Stimulated activated effector memory CD8-positive, alpha-beta T cell treated with anti-CD3 and anti-CD28 coated beads, Interleukin-12 subunit alpha, Interleukin-12 subunit beta, amount 100 ng/mL, for 72 hours (primary cell): ENCODE data around the gene FSTL3.
"Not testable (repeated sequence)": the region's sequence is repeated elsewhere in the genome, so short reads cannot be mapped to it uniquely, and the experiment has no call there.

ENCODE experiments used
- ATAC-seq: fragments of 150-1000 bp; cut with Tn5 transposase; 2 replicates; pipeline ENCODE4 v1.10.0; 2021
- DNase-seq, 2 donors: peaks; one replicate each; pipeline ENCODE4 v3.0.0; 2021 to 2022; ENCODE audit warnings: low spot score in 2 of 2
- H3K27ac Mint-ChIP-seq: one replicate; pipeline ENCODE4 v1.8.0; 2022; ENCODE audit warnings: mild to moderate bottlenecking, mixed read lengths
- H3K36me3 Mint-ChIP-seq: one replicate; pipeline ENCODE4 v1.8.0; 2022; ENCODE audit warnings: mild to moderate bottlenecking, mixed read lengths
- H3K4me1 Mint-ChIP-seq: one replicate; pipeline ENCODE4 v1.8.0; 2022; ENCODE audit warnings: mixed read lengths
- H3K4me3 Mint-ChIP-seq: one replicate; pipeline ENCODE4 v1.8.0; 2022; ENCODE audit warnings: mild to moderate bottlenecking, mixed read lengths
- H3K9me3 Mint-ChIP-seq: one replicate; pipeline ENCODE4 v1.8.0; 2022; ENCODE audit warnings: mixed read lengths

Gene FSTL3

DNA sequence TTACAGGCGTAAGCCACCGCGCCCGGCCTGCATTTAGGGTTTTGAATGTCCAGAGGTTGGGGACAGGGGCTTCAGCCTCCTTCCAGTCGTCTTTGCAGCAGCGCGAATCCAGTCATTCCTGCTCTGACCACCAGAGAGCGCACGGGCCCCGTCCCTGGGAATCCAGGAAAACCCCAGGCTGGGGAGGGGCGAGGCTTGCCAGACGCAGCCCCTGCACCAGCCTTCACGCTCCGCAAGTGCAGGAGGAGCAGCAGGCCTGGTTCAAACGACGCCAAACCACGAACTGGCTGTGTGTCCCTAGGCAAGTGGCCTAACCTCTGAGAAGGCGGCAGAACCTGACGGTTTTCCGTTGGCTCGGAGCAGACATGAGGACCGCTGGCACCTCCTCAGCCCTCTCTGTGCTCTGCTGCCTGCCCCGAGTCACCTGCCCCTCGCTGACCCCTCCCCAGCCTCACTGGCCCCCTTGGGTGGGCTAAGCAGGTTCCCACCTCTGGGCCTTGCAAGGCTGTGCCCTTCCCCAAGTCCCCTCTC is 11.2 kb upstream of the FSTL3 start:
- Mint-ChIP-seq H3K27ac (no peak overlapping the region), H3K4me1 (peaks cover 39% of the 10 kb centered on the region), H3K36me3 (peaks cover 27% of the 10 kb centered on the region), H3K4me3 (peak overlapping the region; percentile 98), H3K9me3 (no peaks in the 10 kb centered on the region)
- DNase-seq (peak; percentile 73 to 90), ATAC-seq (no peak)

DNA sequence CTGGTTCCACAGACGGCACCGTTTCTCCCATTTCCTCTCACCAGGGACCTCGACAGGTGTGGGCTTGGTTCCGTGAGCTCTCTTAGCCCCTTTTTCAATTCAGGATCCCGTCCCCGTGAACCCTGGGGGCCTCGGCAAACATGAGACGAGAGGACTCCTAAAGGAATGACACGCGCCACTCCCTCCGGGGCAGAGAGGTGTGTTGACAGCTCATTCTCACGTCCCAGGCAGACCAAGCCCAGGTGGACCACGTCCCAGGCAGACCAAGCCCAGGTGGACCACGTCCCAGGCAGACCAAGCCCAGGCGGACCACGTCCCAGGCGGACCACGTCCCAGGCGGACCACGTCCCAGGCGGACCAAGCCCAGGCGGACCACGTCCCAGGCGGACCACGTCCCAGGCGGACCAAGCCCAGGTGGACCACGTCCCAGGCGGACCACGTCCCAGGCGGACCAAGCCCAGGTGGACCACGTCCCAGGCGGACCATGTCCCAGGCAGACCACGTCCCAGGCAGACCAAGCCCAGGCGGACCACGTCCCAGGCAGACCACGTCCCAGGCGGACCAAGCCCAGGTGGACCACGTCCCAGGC is 9.1 kb upstream of the FSTL3 start:
- H3K27ac Mint-ChIP-seq, H3K4me3 Mint-ChIP-seq, H3K9me3 Mint-ChIP-seq, ATAC-seq, DNase-seq, H3K36me3 Mint-ChIP-seq: not testable (repeated sequence)
- peaks cover 18% of the 10 kb centered on the region for H3K4me1 Mint-ChIP-seq

DNA sequence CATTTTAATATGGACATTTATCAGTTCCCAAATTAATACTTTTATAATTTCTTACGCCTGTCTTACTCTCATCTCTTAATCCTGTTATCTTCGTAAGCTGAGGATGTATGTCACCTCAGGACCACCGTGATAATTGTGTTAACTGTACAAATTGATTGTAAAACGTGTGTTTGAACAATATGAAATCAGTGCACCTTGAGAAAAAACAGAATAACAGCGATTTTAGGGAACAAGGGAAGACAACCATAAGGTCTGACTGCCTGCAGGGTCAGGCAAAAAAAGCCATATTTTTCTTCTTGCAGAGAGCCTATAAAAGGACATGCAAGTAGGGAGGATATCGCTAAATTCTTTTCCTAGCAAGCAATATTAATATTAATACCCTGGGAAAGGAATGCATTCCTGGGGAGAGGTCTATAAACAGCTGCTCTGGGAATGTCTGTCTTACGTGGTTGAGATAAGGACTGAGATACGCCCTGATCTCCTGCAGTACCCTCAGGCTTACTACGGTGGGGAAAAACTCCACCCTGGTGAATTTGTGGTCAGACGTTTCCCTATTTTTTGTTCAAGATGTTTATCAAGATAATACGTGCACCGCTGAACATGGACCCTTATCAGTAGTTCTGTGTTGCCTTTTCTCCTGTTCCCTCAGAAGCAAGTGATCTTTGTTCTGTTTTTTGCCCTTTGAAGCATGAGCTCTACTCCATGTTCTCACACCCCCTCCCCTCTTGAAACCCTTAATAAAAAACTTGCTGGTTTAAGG is 7.3 kb upstream of the FSTL3 start:
- H3K27ac Mint-ChIP-seq, DNase-seq, ATAC-seq, H3K36me3 Mint-ChIP-seq, H3K9me3 Mint-ChIP-seq, H3K4me3 Mint-ChIP-seq: not testable (repeated sequence)
- peaks cover 12% of the 10 kb centered on the region for H3K4me1 Mint-ChIP-seq

DNA sequence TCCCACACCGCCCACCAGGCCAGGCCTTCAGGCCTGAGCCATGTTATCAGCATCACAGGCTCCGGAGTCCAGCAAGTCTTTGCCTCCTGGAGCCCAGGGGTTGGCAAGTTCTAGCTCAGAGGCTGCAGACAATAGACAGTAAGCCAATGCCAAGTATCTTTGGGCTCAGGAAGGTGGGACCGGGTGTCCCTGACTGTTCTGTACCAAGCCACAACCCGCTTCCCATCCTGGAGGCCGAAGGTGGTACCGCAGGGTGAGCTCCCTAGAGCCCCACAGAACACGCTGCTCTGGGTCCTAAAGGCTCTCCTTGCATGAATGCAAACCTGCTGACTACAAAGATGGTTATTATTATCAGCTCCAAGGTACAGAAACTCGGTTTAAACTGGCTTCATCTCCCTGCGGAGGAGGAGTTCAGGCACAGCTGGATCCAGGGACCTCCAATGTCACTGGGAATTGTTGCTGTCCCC is 5.5 kb upstream of the FSTL3 start:
- no peak for DNase-seq

DNA sequence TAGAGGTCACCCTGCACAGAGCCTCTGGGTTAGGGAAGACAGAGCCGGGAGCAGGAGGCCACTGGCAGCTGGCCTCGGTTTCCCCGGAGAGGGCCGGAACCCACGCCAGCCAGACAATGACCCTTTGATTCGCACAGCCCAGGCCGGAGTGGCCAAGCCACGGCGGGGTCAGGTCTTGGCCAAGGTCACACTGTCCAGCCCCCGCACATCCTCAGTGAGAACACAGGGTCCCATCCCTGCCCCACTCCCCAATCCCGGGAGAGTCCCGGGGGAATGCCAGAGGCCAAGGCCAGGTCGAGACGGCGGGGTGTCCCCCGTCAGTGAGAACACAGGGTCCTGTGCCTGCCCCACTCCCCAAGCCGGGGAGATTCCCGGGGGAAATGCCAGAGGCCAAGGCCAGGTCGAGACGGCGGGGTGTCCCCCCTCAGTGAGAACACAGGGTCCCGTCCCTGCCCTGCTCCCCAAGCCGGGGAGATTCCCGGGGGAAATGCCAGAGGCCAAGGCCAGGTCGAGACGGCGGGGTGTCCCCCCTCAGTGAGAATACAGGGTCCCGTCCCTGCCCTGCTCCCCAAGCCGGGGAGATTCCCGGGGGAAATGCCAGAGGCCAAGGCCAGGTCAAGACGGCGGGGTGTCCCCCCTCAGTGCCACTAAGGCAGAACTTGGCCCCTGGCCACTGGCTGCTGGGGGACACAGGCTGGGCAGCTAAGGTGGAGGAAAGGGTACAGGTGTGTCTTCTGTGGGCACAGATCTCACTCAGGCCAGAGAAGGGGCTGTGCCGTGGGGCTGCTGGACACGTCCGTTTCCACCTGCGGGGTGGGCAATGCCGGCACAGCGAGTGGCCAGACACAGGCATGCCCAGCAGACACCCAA is 1.7 kb upstream of the FSTL3 start:
- H3K36me3 Mint-ChIP-seq: no peaks in the 10 kb centered on the region
- H3K4me1 Mint-ChIP-seq: no peaks in the 10 kb centered on the region
- H3K4me3 Mint-ChIP-seq: no peak overlapping the region
- no peak overlapping the region for H3K27ac Mint-ChIP-seq
- ATAC-seq (no peak), DNase-seq (no peak)
- no peaks in the 10 kb centered on the region for H3K9me3 Mint-ChIP-seq

More for the DNA sequence above, 5.5 kb upstream of the FSTL3 start:
- no peak for ATAC-seq
- no peak overlapping the region for H3K4me3 Mint-ChIP-seq
- H3K27ac Mint-ChIP-seq: no peak overlapping the region
- H3K4me1 Mint-ChIP-seq: no peaks in the 10 kb centered on the region
- H3K36me3 Mint-ChIP-seq: no peaks in the 10 kb centered on the region
- no peaks in the 10 kb centered on the region for H3K9me3 Mint-ChIP-seq

DNA sequence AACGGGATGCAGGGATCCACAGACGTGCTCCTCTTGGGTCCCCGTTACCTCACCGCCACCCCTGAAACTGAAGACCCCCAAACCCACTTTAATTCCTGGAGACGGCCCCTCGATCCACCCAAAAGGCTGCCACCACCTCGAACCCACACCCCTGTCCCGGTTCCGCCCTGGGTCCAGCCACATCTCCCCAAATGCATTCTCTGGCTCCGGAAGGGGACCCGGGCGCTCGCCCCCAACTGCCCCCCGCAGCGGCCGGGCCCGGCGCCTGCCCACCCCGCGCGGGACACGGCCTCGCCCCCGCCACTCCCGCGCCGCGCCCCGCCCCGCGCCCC is 219 bp upstream of the FSTL3 start:
- Mint-ChIP-seq H3K27ac (no peak overlapping the region), H3K4me3 (no peak overlapping the region)

DNA sequence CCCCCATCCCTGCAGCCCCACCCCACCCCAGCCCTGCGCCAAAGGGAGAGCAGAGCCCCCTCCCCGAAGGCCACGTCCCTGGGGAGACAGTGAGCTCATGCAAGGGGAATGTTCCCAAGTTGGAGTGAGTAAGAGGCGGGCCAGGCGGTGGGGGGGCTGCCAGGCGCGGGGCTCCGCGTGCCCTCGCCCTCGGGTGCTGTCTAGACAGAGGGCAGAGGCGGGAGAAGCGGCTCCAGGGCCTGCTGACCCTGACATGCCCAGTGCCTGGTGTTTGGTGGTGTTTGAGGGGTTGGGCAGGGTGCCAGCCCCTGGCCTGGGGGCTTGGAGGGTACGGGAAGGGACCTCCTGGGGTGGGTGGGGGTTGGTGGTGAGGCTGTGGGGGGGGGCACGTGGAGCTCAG is 1.0 kb downstream of the FSTL3 start:
- DNase-seq: no peak
- Mint-ChIP-seq H3K27ac (no peak overlapping the region), H3K36me3 (peaks cover 8% of the 10 kb centered on the region), H3K9me3 (no peaks in the 10 kb centered on the region), H3K4me1 (peaks cover 8% of the 10 kb centered on the region), H3K4me3 (no peak overlapping the region)
- no peak for ATAC-seq

More for the DNA sequence above, 219 bp upstream of the FSTL3 start:
- ATAC-seq (no peak), DNase-seq (no peak)
- H3K4me1 Mint-ChIP-seq: peaks cover 6% of the 10 kb centered on the region
- peaks cover 6% of the 10 kb centered on the region for H3K36me3 Mint-ChIP-seq
- no peaks in the 10 kb centered on the region for H3K9me3 Mint-ChIP-seq

DNA sequence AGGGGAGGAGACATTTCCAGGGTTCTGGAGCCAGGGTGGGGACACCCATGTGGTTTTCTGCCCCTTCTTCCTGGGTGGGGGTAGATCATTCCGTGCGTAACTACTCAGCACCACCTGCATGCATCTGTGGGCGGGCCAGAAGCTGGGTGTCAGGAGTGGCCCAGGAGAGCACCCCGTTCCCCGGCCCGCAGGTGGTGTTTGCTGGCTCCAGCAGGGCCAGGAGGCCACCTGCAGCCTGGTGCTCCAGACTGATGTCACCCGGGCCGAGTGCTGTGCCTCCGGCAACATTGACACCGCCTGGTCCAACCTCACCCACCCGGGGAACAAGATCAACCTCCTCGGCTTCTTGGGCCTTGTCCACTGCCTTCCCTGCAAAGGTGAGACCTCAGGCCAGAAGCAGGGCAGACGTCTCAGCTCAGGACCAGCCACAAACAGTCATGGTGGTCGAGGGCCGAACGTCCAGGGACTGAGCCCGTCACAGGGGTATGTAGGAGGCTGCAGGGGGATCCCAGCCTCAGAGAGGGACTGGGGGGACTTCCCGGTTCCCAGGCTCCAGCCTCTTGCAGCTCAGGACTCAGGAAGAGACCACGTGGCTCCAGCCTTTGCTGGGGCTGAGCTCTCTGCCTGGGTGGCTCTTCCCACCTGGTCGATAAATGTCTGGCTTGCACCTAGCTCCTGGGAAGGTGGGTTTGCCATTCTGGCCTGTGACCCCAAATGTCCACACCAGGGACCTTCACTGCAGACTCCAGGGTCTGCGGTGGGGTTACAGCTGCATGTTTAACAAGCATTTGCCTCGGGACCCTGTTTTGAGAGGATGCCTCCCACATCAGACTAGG is 1.6 kb downstream of the FSTL3 start:
- ATAC-seq (no peak), DNase-seq (no peak)
- peaks cover 8% of the 10 kb centered on the region for H3K36me3 Mint-ChIP-seq
- no peak overlapping the region for H3K4me3 Mint-ChIP-seq
- H3K9me3 Mint-ChIP-seq: no peaks in the 10 kb centered on the region
- H3K27ac Mint-ChIP-seq: no peak overlapping the region
- H3K4me1 Mint-ChIP-seq: peaks cover 8% of the 10 kb centered on the region

DNA sequence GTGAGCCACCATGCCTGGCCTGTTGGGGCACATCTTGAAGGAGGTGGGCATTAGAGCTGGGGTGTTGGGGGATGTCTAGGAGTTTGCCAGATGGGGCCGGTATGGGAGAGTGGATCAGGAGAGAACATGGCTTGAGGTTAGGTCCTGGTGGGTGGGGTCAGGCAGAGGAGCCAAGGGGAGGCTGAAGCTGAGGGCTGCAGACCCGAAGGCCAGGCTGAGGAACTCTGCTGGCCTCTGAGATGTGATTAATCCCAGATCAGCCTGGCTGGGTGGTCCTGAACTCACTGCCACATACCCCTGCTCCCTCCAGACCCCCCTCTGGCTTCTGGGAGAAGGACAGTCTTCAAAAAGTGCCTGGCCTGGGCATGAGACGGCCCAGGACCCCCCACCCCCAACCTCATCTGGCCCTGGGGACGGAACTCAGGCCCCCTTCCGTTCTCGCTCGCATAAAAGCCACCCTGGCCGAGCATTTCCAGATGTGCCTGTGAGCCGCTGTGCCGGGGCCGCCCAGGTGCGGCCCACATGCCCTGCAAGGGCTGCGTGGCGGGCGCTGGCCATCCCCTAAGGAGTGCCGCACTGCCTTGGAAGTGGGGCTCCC is 2.7 kb downstream of the FSTL3 start:
- Mint-ChIP-seq H3K4me1 (peaks cover 8% of the 10 kb centered on the region), H3K4me3 (peak overlapping the region; percentile 74), H3K27ac (no peak overlapping the region), H3K36me3 (peaks cover 8% of the 10 kb centered on the region), H3K9me3 (no peaks in the 10 kb centered on the region)
- DNase-seq (no peak), ATAC-seq (no peak)

DNA sequence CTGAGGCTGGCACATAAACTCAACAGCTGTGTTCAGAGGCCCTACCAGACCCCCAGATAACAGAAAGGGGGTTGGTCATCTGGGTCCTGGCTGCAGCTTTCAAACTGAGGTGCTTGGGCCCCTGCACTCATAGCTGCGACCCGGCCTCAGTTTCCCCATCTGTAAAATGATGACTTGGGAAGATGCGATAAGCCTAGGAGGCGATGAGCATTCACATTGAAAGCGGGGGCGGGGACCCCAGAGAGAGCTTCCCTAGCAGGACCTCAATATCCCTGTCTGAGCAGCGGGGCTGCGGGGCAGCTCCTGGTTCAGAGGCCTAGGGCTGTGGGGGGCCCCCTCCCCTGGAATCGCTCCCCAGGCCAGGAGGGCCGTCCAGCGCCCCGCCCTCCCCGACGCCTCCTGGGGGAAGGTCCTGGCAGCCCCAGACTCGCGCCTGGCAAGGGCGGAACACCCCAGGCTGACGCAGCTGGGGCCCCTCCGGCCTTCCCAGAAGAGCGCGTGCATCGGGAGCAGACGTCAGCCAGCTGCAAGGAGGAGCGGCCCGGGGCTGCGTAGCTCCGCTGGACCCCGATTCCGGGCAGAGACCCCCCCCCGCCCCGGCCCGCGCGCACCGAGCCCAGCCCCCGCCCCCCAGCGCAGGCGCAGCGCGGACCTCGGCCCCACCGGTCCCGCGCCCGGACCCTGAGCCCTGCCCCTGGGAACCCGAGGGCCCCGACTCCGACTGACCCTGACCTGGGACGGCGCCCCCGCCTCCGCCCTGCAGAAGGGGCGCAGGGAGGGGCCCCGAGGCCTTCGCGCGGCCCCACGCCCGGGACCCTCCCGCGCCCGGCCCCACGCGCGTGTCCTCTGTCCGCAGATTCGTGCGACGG is 3.5 kb downstream of the FSTL3 start:
- Mint-ChIP-seq H3K9me3 (no peaks in the 10 kb centered on the region), H3K4me1 (peaks cover 8% of the 10 kb centered on the region), H3K27ac (no peak overlapping the region), H3K4me3 (peak overlapping the region; percentile 74), H3K36me3 (peaks cover 8% of the 10 kb centered on the region)
- peak; percentile 0 for ATAC-seq
- DNase-seq: no peak

DNA sequence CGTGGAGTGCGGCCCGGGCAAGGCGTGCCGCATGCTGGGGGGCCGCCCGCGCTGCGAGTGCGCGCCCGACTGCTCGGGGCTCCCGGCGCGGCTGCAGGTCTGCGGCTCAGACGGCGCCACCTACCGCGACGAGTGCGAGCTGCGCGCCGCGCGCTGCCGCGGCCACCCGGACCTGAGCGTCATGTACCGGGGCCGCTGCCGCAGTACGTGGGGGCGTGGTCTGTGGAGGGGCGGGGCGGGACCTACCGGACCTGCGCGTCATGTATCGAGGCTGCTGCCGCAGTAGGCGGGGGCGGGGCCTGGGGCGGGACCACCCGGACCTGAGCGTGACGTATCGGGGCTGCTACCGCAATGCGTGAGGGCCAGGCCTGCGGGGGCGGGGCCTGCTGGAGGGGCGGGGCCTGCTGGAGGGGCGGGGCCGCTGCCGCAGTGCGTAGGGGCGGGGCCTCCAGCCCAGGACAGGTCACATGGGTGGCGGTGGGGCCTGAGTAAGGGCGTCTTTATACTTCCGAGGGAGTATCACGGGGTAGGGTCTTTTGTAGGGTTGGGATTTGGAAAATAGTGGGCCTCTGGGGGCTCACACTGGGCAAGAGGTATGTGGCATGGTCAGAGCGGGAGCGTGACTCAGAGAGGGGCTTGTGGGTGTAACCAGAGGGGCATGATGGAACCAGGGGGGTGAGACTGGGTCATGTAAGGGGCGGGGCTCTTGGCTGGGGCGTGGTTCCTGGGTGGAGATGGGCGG is 4.3 kb downstream of the FSTL3 start:
- peak; percentile 96 to 99 for DNase-seq
- ATAC-seq: peak; percentile 89
- Mint-ChIP-seq H3K4me1 (peaks cover 8% of the 10 kb centered on the region), H3K4me3 (peak overlapping the region; percentile 74), H3K9me3 (no peaks in the 10 kb centered on the region), H3K36me3 (peaks cover 8% of the 10 kb centered on the region), H3K27ac (peak overlapping the region; percentile 93)

DNA sequence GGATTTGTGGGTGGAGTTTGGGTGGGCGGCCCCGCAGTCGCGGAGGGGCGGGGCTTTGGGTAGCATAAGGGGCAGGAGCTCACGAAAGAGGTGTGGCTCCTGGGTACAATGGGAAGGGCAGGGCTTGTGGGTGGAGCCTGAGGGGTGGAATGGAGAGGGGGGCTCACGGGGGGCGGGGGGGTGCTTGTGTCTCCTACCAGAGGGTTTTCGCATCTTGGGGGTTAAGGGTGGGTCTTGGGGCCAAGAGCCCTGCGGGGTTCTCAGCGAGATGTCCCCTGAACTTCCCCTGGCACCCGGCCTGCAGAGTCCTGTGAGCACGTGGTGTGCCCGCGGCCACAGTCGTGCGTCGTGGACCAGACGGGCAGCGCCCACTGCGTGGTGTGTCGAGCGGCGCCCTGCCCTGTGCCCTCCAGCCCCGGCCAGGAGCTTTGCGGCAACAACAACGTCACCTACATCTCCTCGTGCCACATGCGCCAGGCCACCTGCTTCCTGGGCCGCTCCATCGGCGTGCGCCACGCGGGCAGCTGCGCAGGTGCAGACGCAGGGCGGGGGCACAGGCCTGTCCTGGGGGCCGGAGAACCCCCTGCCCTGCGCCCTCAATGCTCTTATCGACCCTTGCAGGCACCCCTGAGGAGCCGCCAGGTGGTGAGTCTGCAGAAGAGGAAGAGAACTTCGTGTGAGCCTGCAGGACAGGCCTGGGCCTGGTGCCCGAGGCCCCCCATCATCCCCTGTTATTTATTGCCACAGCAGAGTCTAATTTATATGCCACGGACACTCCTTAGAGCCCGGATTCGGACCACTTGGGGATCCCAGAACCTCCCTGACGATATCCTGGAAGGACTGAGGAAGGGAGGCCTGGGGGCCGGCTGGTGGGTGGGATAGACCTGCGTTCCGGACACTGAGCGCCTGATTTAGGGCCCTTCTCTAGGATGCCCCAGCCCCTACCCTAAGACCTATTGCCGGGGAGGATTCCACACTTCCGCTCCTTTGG is 5.1 kb downstream of the FSTL3 start:
- H3K4me3 Mint-ChIP-seq: peak overlapping the region; percentile 74
- H3K4me1 Mint-ChIP-seq: peaks cover 8% of the 10 kb centered on the region
- peak overlapping the region; percentile 93 for H3K27ac Mint-ChIP-seq
- ATAC-seq (no peak), DNase-seq (no peak)
- H3K36me3 Mint-ChIP-seq: peaks cover 8% of the 10 kb centered on the region
- H3K9me3 Mint-ChIP-seq: no peaks in the 10 kb centered on the region
